Ishikawa (cell line): Measurements from ENCODE around the gene RALGAPA2.

Source experiments
- CEBPB ChIP-seq: IDR thresholded peaks from 2 replicates; pipeline ENCODE4 v1.6.1; 2012
- CREB1 ChIP-seq: IDR thresholded peaks from 2 replicates; pipeline ENCODE4 v1.6.1; 2012; ENCODE audit warnings: low read depth
- EGR1 ChIP-seq: IDR thresholded peaks from 2 replicates; pipeline ENCODE4 v1.6.1; 2012
- EP300 ChIP-seq: IDR thresholded peaks from 2 replicates; pipeline ENCODE4 v1.6.1; 2012; ENCODE audit warnings: borderline replicate concordance
- FOXM1 ChIP-seq: IDR thresholded peaks from 2 replicates; pipeline ENCODE4 v1.6.1; 2012; ENCODE audit warnings: low read depth, borderline replicate concordance
- NFIC ChIP-seq: IDR thresholded peaks from 2 replicates; pipeline ENCODE4 v1.6.1; 2012
- RAD21 ChIP-seq: IDR thresholded peaks from 2 replicates; pipeline ENCODE4 v1.6.1; 2012; ENCODE audit warnings: low read depth
- TAF1 ChIP-seq: IDR thresholded peaks from 2 replicates; pipeline ENCODE4 v1.6.1; 2012; ENCODE audit warnings: low read depth, mild to moderate bottlenecking
- TCF12 ChIP-seq: IDR thresholded peaks from 2 replicates; pipeline ENCODE4 v1.6.1; 2012; ENCODE audit warnings: low read depth
- TEAD4 ChIP-seq: IDR thresholded peaks from 2 replicates; pipeline ENCODE4 v1.6.1; 2012
- YY1 ChIP-seq: IDR thresholded peaks from 2 replicates; pipeline ENCODE4 v1.6.1; 2012; ENCODE audit warnings: low read depth
- ZBTB7A ChIP-seq: IDR thresholded peaks from 2 replicates; pipeline ENCODE4 v1.6.1; 2012; ENCODE audit warnings: low read depth
- TF ChIP-seq, protein P1 (sequence below): IDR thresholded peaks from 2 replicates; pipeline ENCODE4 v1.6.1; 2012; ENCODE audit warnings: low read depth, mild to moderate bottlenecking
- TF ChIP-seq, protein P2 (sequence below): IDR thresholded peaks from 2 replicates; pipeline ENCODE4 v1.6.1; 2012
- TF ChIP-seq, protein P3 (sequence below): IDR thresholded peaks from 2 replicates; pipeline ENCODE4 v1.6.1; 2012

Gene RALGAPA2

GRCh38 chr20:20713244-20713765, 861 bp upstream of the RALGAPA2 start:
- TF ChIP-seq FOXM1 (no peak), EP300 (no peak), TAF1 (no peak), TCF12 (no peak), CREB1 (no peak), TEAD4 (no peak)
- TF ChIP-seq, protein P1, sequence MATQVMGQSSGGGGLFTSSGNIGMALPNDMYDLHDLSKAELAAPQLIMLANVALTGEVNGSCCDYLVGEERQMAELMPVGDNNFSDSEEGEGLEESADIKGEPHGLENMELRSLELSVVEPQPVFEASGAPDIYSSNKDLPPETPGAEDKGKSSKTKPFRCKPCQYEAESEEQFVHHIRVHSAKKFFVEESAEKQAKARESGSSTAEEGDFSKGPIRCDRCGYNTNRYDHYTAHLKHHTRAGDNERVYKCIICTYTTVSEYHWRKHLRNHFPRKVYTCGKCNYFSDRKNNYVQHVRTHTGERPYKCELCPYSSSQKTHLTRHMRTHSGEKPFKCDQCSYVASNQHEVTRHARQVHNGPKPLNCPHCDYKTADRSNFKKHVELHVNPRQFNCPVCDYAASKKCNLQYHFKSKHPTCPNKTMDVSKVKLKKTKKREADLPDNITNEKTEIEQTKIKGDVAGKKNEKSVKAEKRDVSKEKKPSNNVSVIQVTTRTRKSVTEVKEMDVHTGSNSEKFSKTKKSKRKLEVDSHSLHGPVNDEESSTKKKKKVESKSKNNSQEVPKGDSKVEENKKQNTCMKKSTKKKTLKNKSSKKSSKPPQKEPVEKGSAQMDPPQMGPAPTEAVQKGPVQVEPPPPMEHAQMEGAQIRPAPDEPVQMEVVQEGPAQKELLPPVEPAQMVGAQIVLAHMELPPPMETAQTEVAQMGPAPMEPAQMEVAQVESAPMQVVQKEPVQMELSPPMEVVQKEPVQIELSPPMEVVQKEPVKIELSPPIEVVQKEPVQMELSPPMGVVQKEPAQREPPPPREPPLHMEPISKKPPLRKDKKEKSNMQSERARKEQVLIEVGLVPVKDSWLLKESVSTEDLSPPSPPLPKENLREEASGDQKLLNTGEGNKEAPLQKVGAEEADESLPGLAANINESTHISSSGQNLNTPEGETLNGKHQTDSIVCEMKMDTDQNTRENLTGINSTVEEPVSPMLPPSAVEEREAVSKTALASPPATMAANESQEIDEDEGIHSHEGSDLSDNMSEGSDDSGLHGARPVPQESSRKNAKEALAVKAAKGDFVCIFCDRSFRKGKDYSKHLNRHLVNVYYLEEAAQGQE = no peak
- TF ChIP-seq, protein P2, sequence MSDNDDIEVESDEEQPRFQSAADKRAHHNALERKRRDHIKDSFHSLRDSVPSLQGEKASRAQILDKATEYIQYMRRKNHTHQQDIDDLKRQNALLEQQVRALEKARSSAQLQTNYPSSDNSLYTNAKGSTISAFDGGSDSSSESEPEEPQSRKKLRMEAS = no peak

DNA sequence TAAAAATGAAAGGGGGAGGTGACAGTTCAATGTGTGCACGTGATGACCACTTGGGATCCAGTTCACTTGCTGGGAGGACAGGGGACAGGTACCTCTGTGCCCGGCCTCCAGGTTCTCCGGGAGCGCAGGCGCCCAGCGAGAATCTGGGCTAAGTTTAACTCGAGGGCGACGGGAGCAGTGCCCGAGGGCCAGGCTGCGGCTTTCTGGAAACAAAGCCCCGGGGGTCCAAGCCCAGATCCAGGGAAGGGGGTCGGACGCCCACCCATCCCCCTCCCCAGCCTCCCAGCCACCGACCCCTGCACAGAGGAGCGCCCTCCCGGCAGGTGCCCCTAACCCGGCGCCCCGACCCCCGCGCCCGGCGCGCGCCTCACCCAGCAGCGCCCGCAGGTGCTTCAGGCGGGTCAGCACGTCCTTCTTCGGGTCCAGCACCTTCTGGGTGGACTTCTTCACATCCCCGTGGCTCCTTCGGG, 405 bp downstream of the RALGAPA2 start:
- TF ChIP-seq ZBTB7A (0 out of 2 replicates have a peak, but pooled peaks have one; percentile 21), NFIC (no peak), TAF1 (no peak)
- TF ChIP-seq, protein P3, sequence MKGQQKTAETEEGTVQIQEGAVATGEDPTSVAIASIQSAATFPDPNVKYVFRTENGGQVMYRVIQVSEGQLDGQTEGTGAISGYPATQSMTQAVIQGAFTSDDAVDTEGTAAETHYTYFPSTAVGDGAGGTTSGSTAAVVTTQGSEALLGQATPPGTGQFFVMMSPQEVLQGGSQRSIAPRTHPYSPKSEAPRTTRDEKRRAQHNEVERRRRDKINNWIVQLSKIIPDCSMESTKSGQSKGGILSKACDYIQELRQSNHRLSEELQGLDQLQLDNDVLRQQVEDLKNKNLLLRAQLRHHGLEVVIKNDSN = peak; percentile 31; the same call in 1 of the 2 replicates

- no peak for TF ChIP-seq TCF12
- TF ChIP-seq EGR1 = no peak
- no peak for TF ChIP-seq TAF1
- no peak for TF ChIP-seq CREB1
- TF ChIP-seq, protein P2 = no peak
- no peak for TF ChIP-seq EP300
- no peak for TF ChIP-seq FOXM1
- TF ChIP-seq RAD21 = no peak
- TF ChIP-seq, protein P3 = no peak
- TF ChIP-seq ZBTB7A = no peak
- no peak for TF ChIP-seq CEBPB
- no peak for TF ChIP-seq TEAD4
- TF ChIP-seq, protein P1 = no peak
- TF ChIP-seq NFIC = no peak
- TF ChIP-seq YY1 = no peak
Measured at GRCh38 chr20:20711413-20711812, 1.0 kb downstream of the RALGAPA2 start.

DNA sequence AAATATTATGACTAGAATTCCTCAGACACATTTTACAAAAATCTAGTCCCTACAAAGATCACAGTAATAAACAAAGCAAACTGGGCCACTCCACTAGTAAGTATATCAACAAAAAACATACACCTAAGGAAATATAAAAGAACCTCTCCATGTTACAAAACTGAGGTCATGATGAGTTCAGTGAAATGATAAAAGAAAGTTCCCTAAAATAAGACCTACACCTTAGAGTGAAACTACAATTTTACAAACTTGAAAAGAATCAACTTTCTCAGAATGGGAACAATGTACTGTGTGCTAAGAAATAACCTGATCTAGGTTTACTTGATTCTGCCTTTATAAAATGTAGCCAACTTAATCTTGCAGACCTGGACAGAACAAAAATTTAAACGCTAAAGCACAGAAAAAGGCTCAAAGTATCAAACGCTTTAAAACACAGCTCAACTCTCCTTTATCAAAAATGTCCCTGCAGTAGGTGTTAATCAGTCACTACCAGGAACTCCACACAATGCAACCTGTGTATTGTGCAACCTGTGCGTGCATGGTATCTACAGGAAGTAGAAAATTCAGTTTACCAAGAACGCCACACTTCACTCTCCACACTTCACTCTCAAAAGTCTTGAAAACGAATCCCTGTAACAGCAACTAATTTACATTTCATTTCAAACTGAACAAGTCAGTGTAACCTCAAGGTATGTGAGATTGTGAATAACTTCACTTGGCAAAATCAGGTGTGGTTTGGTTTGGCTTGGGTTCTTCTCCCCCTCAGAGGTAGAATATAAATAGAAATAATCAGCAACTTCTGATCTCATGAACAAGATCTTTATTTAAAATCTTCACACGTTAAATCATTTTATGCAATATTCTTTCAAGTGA, 1.8 kb downstream of the RALGAPA2 start:
- TF ChIP-seq CEBPB = peak; percentile 85
- TF ChIP-seq, protein P1 = no peak

DNA sequence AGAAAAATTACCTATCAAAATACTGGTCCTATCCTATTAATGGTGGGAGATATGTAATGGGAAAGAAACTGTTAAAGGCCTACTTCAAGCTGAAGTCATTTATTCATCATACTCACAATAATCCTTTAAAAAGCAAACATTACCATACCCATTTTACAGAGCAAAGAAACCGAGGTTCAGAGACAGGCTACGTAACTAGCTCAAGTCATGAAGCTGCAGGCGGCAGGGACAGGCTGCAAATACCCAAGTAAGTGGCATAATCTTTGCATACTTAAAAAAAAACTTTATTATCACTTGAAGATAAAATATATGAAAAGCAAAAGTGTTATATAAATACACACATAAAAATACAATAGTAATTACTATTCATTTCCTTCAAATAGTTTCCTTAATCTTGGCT, 2.6 kb downstream of the RALGAPA2 start:
- TF ChIP-seq EP300 (no peak), EGR1 (no peak), TAF1 (no peak), CEBPB (no peak), ZBTB7A (no peak), YY1 (no peak), CREB1 (no peak), FOXM1 (no peak)
- TF ChIP-seq, protein P1 = no peak
- TF ChIP-seq, protein P3 = no peak
- TF ChIP-seq, protein P2 = no peak
